HL-60/S4 treated with retinoic acid at 250 ng/mL for 4 days and 3 days (cell line): ENCODE measurements around the gene SYNCRIP.
"Not testable (repeated sequence)": the region's sequence is repeated elsewhere in the genome, so short reads cannot be mapped to it uniquely, and the experiment has no call there.

Experiments used
- in situ Hi-C: fragments of 300-500 bp; cut with MboI; formaldehyde crosslinking; loops from 2 replicates; pipeline ENCODE4 v1.7.0; 2022; ENCODE audit warnings: low sequenced_read_pairs

SYNCRIP gene

GRCh38 chr6:85670573-85670972, 27.9 kb upstream of the SYNCRIP start:
- in situ Hi-C loops = no loop called here

GRCh38 chr6:85669735-85670194, 27.1 kb upstream of the SYNCRIP start:
- in situ Hi-C loops = no loop called here

GRCh38 chr6:85662251-85662650, 19.6 kb upstream of the SYNCRIP start:
- in situ Hi-C loops = no loop called here

GRCh38 chr6:85660181-85660611, 17.5 kb upstream of the SYNCRIP start:
- in situ Hi-C loops = no loop called here

GRCh38 chr6:85650606-85651005, 7.9 kb upstream of the SYNCRIP start:
- in situ Hi-C loops = no loop called here

GRCh38 chr6:85644279-85644762, 1.6 kb upstream of the SYNCRIP start:
- in situ Hi-C loops = no loop called here

GRCh38 chr6:85643537-85644278, 1.0 kb upstream of the SYNCRIP start:
- in situ Hi-C loops = no loop called here

GRCh38 chr6:85641897-85642773, 551 bp downstream of the SYNCRIP start:
- in situ Hi-C loops = no loop called here

GRCh38 chr6:85641522-85641896, 1.2 kb downstream of the SYNCRIP start:
- in situ Hi-C loops = no loop called here

- in situ Hi-C loops = no loop called here
Observed at GRCh38 chr6:85640821-85641220, 1.9 kb downstream of the SYNCRIP start.

- in situ Hi-C loops = no loop called here
Observed at GRCh38 chr6:85637579-85637978, 5.1 kb downstream of the SYNCRIP start.

GRCh38 chr6:85632164-85632942, 10.3 kb downstream of the SYNCRIP start:
- in situ Hi-C loops = no loop called here

GRCh38 chr6:85631117-85631516, 11.6 kb downstream of the SYNCRIP start:
- in situ Hi-C loops = not testable (repeated sequence)

- in situ Hi-C loops = no loop called here
Observed at GRCh38 chr6:85628353-85628752, 14.3 kb downstream of the SYNCRIP start.

- in situ Hi-C loops = no loop called here
Observed at GRCh38 chr6:85620308-85620707, 22.4 kb downstream of the SYNCRIP start.

- in situ Hi-C loops = no loop called here
Observed at GRCh38 chr6:85614780-85615179, 27.9 kb downstream of the SYNCRIP start.

- in situ Hi-C loops = no loop called here
Observed at GRCh38 chr6:85612690-85613474, 29.8 kb downstream of the SYNCRIP start.

- in situ Hi-C loops = no loop called here
Observed at GRCh38 chr6:85610182-85610895, 32.3 kb downstream of the SYNCRIP start.

- in situ Hi-C loops = no loop called here
Observed at GRCh38 chr6:85602100-85602499, 40.6 kb downstream of the SYNCRIP start.
